Spleen (tissue), 11 donors: ENCODE data around the gene MTLN. TPM values are rescaled to one million over a fixed set of nuclear protein-coding genes. Genes with fewer than 3 reads are reported as not detected.

Experiments used
- DNase-seq: peaks from one replicate; pipeline ENCODE4 v3.0.0-alpha.2; 2020
- H3K27ac ChIP-seq, 8 donors: fragments of 200-600 bp; sonication (generic) in 7 of 8; 1 replicate in 4 of 8; 2 replicates in 4 of 8; pipeline versions ENCODE4 v1.5.0 to v1.8.0; 2016 to 2021; ENCODE audit warnings: inconsistent platforms in 4 of 8, mild to moderate bottlenecking in 4 of 8, moderate library complexity in 1 of 8
- H3K27me3 ChIP-seq, 7 donors: fragments of 200-600 bp; sonication (generic) in 6 of 7; replicated peaks in 1 of 7; 1 replicate in 4 of 7; 2 replicates in 3 of 7; pipeline versions ENCODE4 v1.5.0 to v1.8.0; 2016 to 2021; ENCODE audit warnings: inconsistent platforms in 3 of 7, mild to moderate bottlenecking in 1 of 7
- H3K36me3 ChIP-seq, 6 donors: fragments of 200-600 bp; sonication (generic) in 5 of 6; 1 replicate in 4 of 6; 2 replicates in 2 of 6; pipeline versions ENCODE4 v1.5.0 to v1.8.0; 2016 to 2021; ENCODE audit warnings: inconsistent platforms in 2 of 6
- H3K4me1 ChIP-seq, 6 donors: fragments of 200-600 bp; sonication (generic) in 5 of 6; 1 replicate in 3 of 6; 2 replicates in 3 of 6; pipeline versions ENCODE4 v1.5.0 to v1.8.0; 2016 to 2021; ENCODE audit warnings: inconsistent platforms in 3 of 6
- H3K4me3 ChIP-seq, 8 donors: fragments of 200-600 bp; sonication (generic) in 7 of 8; 1 replicate in 4 of 8; 2 replicates in 4 of 8; pipeline versions ENCODE4 v1.5.0 to v1.8.0; 2016 to 2021; ENCODE audit warnings: inconsistent platforms in 4 of 8, mild to moderate bottlenecking in 4 of 8, moderate library complexity in 2 of 8
- H3K9me3 ChIP-seq, 8 donors: fragments of 200-600 bp; sonication (generic) in 7 of 8; 1 replicate in 4 of 8; 2 replicates in 4 of 8; pipeline versions ENCODE4 v1.5.0 to v1.8.0; 2016 to 2021; ENCODE audit warnings: inconsistent platforms in 4 of 8
- CTCF ChIP-seq, 11 experiments: fragments of 200-600 bp in 7 of 11; fragments of 450-650 bp in 4 of 11; sonication (generic) in 4 of 11; IDR thresholded peaks in 8 of 11; conservative IDR thresholded peaks in 3 of 11; 1 replicate in 7 of 11; 2 replicates in 4 of 11; pipeline versions ENCODE4 v1.4.0 to v1.8.0; 2016 to 2021; ENCODE audit warnings: antibody characterized with exemption in 11 of 11, inconsistent platforms in 4 of 11, mild to moderate bottlenecking in 1 of 11
- POLR2A ChIP-seq, 3 donors: fragments of 450-650 bp; IDR thresholded peaks; one replicate each; pipeline ENCODE4 v1.5.1; 2017; ENCODE audit warnings: antibody characterized with exemption in 3 of 3, mild to moderate bottlenecking in 1 of 3
- POLR2AphosphoS5 ChIP-seq, 3 donors: sonication (generic); formaldehyde crosslinking; IDR thresholded peaks; one replicate each; pipeline ENCODE4 v1.5.1; 2017; ENCODE audit warnings: antibody characterized with exemption in 3 of 3
- WGBS, 5 donors: extraction: QIAGEN DNeasy Blood & Tissue Kit in 3 of 5; methylation state at CpG; one replicate each; pipeline versions ENCODE4 v1.1.5 to v1.1.7; 2013 to 2018; 5-methylcytosine and 5-hydroxymethylcytosine counted together
- intact Hi-C: fragments of 100-400 bp; cut with DNase I; formaldehyde crosslinking; loops from one replicate; pipeline ENCODE4 v1.15.0; 2023; ENCODE audit warnings: low total_unique reads
- polyA plus RNA-seq, 3 donors: library from polyadenylated mRNA; stranded (reverse); fragments of 200-250 nt; gene quantifications; one replicate each; pipeline ENCODE4 v1.2.1, GENCODE V29; 2013
- total RNA-seq, 7 donors: library from RNA; depleted of rRNA in 3 of 7; stranded (reverse); fragments of >200 nt in 3 of 7; fragmentation: NEBNext Ultra II Directional in 4 of 7; extraction: Animal tissue kit (Norgen Biotek cat#: 25700) in 4 of 7; gene quantifications; one replicate each; pipeline versions ENCODE4 v1.1.0 to v1.2.1, GENCODE V29; 2016 to 2021
- donor health status: healthy with polysubstance abuse.
- donor health status: DM: no; HTN: no; CAD: no; lungs with moderate emphysema.
- donor health status: DM: no; HTN: no; CAD: no.
- donor health status: Bipolar disorder and iron deficiency.
- donor health status: healthy.
- donor health status: DM: no; HTN: no; CAD: no.
- donor health status: DM: yes; HTN: yes; CAD: no.

The MTLN gene
- total and polyA plus RNA-seq, 10 donors: 32.3 to 205 (median 49.8) TPM

- H3K36me3 ChIP-seq: no peaks in the 10 kb centered on the region
- no peaks in the 10 kb centered on the region for H3K9me3 ChIP-seq
- H3K27ac ChIP-seq: no peak overlapping the region
- WGBS, 5 donors: 85 to 95% (median 93%) methylated on average over 3 of the region's 3 CpGs
- H3K4me1 ChIP-seq: peaks cover 0 to 6% (median 0%) of the 10 kb centered on the region in 6 donors
- DNase-seq: no peak
- intact Hi-C loops: no loop called here
- no peak overlapping the region for H3K4me3 ChIP-seq
- no peak for TF ChIP-seq POLR2A (IDR thresholded peaks at IDR 0.05)
- no peaks in the 10 kb centered on the region for H3K27me3 ChIP-seq
These were observed 42.2 kb downstream of the MTLN start for GRCh38 chr2:110170102-110170501.

GRCh38 chr2:110167326-110168000 lies 44.9 kb downstream of the MTLN start:
- H3K4me1 ChIP-seq: peaks cover 0 to 6% (median 0%) of the 10 kb centered on the region in 6 donors
- H3K27ac ChIP-seq: no peak overlapping the region
- no peak for DNase-seq
- H3K36me3 ChIP-seq: no peaks in the 10 kb centered on the region
- intact Hi-C loops: no loop called here
- no peak overlapping the region for H3K4me3 ChIP-seq
- TF ChIP-seq POLR2AphosphoS5 (IDR thresholded peaks at IDR 0.05): no peak
- TF ChIP-seq CTCF (IDR thresholded peaks at IDR 0.05 in 8 of 11, conservative IDR thresholded peaks at IDR 0.05 in 3 of 11): no peak
- TF ChIP-seq POLR2A (IDR thresholded peaks at IDR 0.05): no peak
- H3K27me3 ChIP-seq: no peaks in the 10 kb centered on the region
- WGBS, 5 donors: 81 to 89% (median 84%) methylated on average over 5 of the region's 5 CpGs
- H3K9me3 ChIP-seq: no peaks in the 10 kb centered on the region

GRCh38 chr2:110166266-110166665 lies 46.1 kb downstream of the MTLN start:
- intact Hi-C loops: no loop called here
- no peaks in the 10 kb centered on the region for H3K9me3 ChIP-seq
- H3K36me3 ChIP-seq: no peaks in the 10 kb centered on the region
- peaks cover 0 to 6% (median 0%) of the 10 kb centered on the region in 6 donors for H3K4me1 ChIP-seq
- no peak overlapping the region for H3K4me3 ChIP-seq
- 89 to 94% (median 92%) methylated on average over 2 of the region's 2 CpGs for WGBS, 5 donors
- TF ChIP-seq POLR2AphosphoS5 (IDR thresholded peaks at IDR 0.05) (no peak), POLR2A (IDR thresholded peaks at IDR 0.05) (no peak), CTCF (IDR thresholded peaks at IDR 0.05 in 8 of 11, conservative IDR thresholded peaks at IDR 0.05 in 3 of 11) (no peak)
- no peaks in the 10 kb centered on the region for H3K27me3 ChIP-seq
- no peak overlapping the region for H3K27ac ChIP-seq
- no peak for DNase-seq

Other genes starting within 250 kb of the MTLN start
- 10 to 100 TPM in 2 of 7 donors, 1 to 10 TPM in 5; 6.0 to 14.5 (median 7.2) TPM for gene MALL, start 96.7 kb downstream of the MTLN start, total RNA-seq
- 1 to 10 TPM; 1.7 to 2.7 (median 2.1) TPM for gene MALL, start 96.7 kb downstream of the MTLN start, polyA plus RNA-seq
- 1 to 10 TPM; 1.5 to 4.6 (median 3.1) TPM for gene NPHP1, start 7.5 kb downstream of the MTLN start, total RNA-seq
- gene NPHP1, start 7.5 kb downstream of the MTLN start, polyA plus RNA-seq: 1 to 10 TPM; 1.2 to 3.0 (median 1.8) TPM